NB4 (cell line): ENCODE measurements around the gene C16orf86.

Experiments
- MYC ChIP-seq: IDR thresholded peaks from 2 replicates; pipeline ENCODE4 v1.6.1; 2011; ENCODE audit warnings: low read depth, low read length
- POLR2A ChIP-seq: IDR thresholded peaks from 2 replicates; pipeline ENCODE4 v1.6.1; 2011; ENCODE audit warnings: mild to moderate bottlenecking; ENCODE audit not compliant: insufficient read length; ENCODE audit errors: extremely low read depth
- TF ChIP-seq, protein P1 (sequence below): IDR thresholded peaks from one replicate; pipeline ENCODE4 v1.5.1; 2012; ENCODE audit warnings: low read depth, low read length
- TF ChIP-seq, protein P2 (sequence below): IDR thresholded peaks from 2 replicates; pipeline ENCODE4 v1.6.1; 2011; ENCODE audit warnings: low read depth, low read length

DNA sequence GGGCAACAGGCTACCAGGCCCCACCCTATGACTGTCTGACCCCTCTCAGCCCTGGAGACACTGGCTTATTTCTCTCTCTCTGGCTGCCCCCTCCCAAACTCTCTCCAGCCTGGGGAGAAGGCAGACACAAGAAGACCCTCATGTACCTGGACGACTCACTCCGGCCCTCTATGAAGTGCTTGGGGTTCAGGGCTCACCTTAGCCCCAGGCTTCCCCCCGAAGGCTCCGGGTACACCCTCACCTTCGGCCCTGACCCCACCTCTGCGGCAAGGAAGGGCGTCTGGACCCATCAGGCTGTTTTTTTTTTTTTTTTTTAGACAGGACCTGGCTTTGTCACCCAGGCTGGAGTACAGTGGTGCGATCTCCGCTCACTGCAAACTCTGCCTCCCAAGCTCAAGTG, 22.6 kb upstream of the C16orf86 start:
- TF ChIP-seq, protein P1, sequence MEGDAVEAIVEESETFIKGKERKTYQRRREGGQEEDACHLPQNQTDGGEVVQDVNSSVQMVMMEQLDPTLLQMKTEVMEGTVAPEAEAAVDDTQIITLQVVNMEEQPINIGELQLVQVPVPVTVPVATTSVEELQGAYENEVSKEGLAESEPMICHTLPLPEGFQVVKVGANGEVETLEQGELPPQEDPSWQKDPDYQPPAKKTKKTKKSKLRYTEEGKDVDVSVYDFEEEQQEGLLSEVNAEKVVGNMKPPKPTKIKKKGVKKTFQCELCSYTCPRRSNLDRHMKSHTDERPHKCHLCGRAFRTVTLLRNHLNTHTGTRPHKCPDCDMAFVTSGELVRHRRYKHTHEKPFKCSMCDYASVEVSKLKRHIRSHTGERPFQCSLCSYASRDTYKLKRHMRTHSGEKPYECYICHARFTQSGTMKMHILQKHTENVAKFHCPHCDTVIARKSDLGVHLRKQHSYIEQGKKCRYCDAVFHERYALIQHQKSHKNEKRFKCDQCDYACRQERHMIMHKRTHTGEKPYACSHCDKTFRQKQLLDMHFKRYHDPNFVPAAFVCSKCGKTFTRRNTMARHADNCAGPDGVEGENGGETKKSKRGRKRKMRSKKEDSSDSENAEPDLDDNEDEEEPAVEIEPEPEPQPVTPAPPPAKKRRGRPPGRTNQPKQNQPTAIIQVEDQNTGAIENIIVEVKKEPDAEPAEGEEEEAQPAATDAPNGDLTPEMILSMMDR, result no peak
- TF ChIP-seq POLR2A (no peak), MYC (no peak)
- TF ChIP-seq, protein P2, sequence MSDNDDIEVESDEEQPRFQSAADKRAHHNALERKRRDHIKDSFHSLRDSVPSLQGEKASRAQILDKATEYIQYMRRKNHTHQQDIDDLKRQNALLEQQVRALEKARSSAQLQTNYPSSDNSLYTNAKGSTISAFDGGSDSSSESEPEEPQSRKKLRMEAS, result no peak
